Omental fat pad (tissue), 4 donors: ENCODE measurements around the gene TTLL5. TPM values are rescaled to one million over a fixed set of nuclear protein-coding genes. Genes with fewer than 3 reads are reported as not detected.

Experiments
- ATAC-seq: fragments of 150-250 bp; one replicate; pipeline ENCODE4 v1.9.1; 2016; ENCODE audit warnings: mild to moderate bottlenecking, moderate library complexity; ENCODE audit not compliant: low FRiP score
- DNase-seq: peaks from one replicate; pipeline ENCODE4 v3.0.0-alpha.2; 2019; ENCODE audit warnings: low spot score
- CTCF ChIP-seq, 3 donors: fragments of 450-650 bp; IDR thresholded peaks; one replicate each; pipeline ENCODE4 v1.5.1; 2016 to 2017; ENCODE audit warnings: antibody characterized with exemption in 3 of 3, mild to moderate bottlenecking in 3 of 3, moderate library complexity in 2 of 3
- total RNA-seq, 4 donors: library from RNA; depleted of rRNA; stranded (reverse); fragments of >200 nt; gene quantifications; one replicate each; pipeline ENCODE4 v1.1.0, GENCODE V29; 2016

The TTLL5 gene
- total RNA-seq, 4 donors from 2014 or later, result 17.3 to 28.2 (median 22.2) TPM

DNA sequence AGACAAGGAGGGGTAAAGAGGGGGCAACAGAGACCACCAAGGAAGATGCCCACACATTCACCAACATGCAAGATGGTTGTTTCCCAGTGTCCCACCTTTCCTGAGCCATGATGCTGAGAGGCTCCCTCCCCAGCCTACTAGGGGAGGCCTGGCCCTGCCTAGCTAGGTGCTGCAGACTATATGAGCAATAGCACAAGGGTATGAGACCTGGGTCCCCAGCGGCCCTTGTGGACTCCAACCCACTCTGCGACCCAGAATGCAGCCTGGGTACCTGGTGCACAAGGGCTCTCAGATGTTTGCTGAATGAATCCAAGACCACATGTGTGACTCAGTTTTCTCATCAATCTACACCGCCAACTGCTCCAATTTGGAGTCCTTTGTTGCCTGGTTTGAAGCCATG lies 306.8 kb downstream of the TTLL5 start:
- ATAC-seq (no peak), DNase-seq (no peak)
- no peak for TF ChIP-seq CTCF (IDR thresholded peaks at IDR 0.05)

- no peak for DNase-seq
- no peak for TF ChIP-seq CTCF (IDR thresholded peaks at IDR 0.05)
- ATAC-seq, result no peak
Measured at GRCh38 chr14:75968456-75968855, 307.4 kb downstream of the TTLL5 start.

- no peak for TF ChIP-seq CTCF (IDR thresholded peaks at IDR 0.05)
- no peak for ATAC-seq
- no peak for DNase-seq
Measured at GRCh38 chr14:75969126-75969525, 308.1 kb downstream of the TTLL5 start.

GRCh38 chr14:75969891-75970290 lies 308.8 kb downstream of the TTLL5 start:
- TF ChIP-seq CTCF (IDR thresholded peaks at IDR 0.05), result no peak
- no peak for DNase-seq
- ATAC-seq, result no peak

- ATAC-seq, result no peak
- DNase-seq, result no peak
- TF ChIP-seq CTCF (IDR thresholded peaks at IDR 0.05), result no peak
Measured at GRCh38 chr14:75970989-75971388, 309.9 kb downstream of the TTLL5 start.

DNA sequence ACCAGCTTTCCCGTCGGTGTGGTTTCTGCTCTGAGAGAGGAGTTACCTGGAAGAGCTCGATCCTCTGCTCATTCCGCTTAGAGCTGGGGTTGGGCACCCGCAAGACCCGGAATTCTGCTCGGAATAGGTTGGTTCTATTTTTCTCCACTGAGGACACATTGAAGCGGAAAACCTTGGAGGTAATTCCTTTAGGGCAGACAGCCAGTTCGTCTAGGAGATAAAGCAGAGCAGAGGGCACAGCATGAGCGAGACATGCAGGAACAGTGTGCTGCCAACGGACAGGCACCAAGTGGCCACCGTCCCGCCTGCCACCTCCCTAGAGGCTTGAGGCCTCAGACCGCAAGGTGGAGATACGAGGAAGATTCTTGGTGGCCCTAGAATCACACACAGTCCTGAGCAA lies 310.5 kb downstream of the TTLL5 start:
- DNase-seq (no peak), ATAC-seq (no peak)
- no peak for TF ChIP-seq CTCF (IDR thresholded peaks at IDR 0.05)

DNA sequence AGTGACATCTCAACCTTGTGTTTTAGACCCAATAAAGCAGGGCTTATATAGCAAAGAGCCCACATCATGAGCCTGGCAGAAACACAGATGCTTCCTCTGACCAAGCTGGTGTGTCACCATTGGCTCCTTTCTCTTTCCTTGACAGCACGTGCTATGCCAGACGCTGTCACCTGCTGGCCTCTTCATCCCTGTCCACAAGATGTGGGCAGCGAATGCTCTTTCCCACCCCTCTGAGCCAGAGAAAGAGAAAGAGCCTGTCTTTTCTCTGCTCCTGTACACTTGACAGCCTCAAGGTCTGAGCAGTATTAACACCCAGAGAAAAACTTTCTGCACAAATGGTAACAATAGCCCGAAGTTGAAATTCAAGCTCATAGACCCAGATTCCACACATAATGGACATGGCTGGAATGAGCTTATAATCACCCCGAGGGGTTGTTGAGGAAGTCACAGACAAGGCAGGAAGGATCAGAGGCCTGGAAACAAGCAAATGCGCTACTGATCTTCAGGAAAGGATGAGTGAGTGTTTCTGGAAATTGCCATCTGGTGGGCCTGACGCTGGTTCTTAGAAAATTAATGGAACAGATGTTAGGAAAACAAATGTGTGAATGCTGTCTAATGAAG lies 311.9 kb downstream of the TTLL5 start:
- DNase-seq (no peak), ATAC-seq (no peak)
- no peak for TF ChIP-seq CTCF (IDR thresholded peaks at IDR 0.05)
